GM12878 (cell line): ENCODE results near the gene BORCS6. TPM values are rescaled to one million over a fixed set of nuclear protein-coding genes. Genes with fewer than 3 reads are reported as not detected.

Experiments used
- ATAC-seq: fragments of 200-7000 bp; cut with Tn5 transposase; 3 replicates; pipeline ENCODE4 v1.9.1; 2020; ENCODE audit warnings: mild to moderate bottlenecking, moderate library complexity
- BruUV-seq: library from RNA; stranded (reverse); fragments of 400-500 nt; replicated peaks from 2 replicates; lab custom pipeline; 2021; lab: Mats Ljungman, UMichigan
- CTCF ChIA-PET: fragments of 300-600 bp; sonication (Branson Sonifier 250); formaldehyde crosslinking; extraction: SDS; loops from one replicate; lab custom pipeline; 2021; ENCODE audit warnings: inconsistent platforms; lab: Yijun Ruan, JAX
- POLR2A ChIA-PET: fragments of 350-600 bp; formaldehyde crosslinking; extraction: SDS; loops from one replicate; lab custom pipeline; 2021; ENCODE audit warnings: inconsistent platforms; lab: Charles Lee
- RAD21 ChIA-PET: fragments of 300-600 bp; sonication (Branson Sonifier 250); formaldehyde crosslinking; loops from one replicate; lab custom pipeline; 2023; ENCODE audit warnings: antibody characterized with exemption; ENCODE audit not compliant: unreplicated experiment; lab: Charles Lee
- SMC1A ChIA-PET: fragments of 300-600 bp; sonication (Branson Sonifier 250); formaldehyde crosslinking; loops from one replicate; lab custom pipeline; 2023; ENCODE audit not compliant: unreplicated experiment, uncharacterized antibody; lab: Charles Lee
- DNase-seq: peaks from one replicate; pipeline ENCODE4 v3.0.0-alpha.2; 2011; ENCODE audit warnings: low read depth, low spot score
- FAIRE-seq: peaks from 3 replicates; lab custom pipeline; 2011; peaks lifted over from hg19 to GRCh38; lab: Jason Lieb, UNC
- H2AFZ ChIP-seq: 2 replicates; pipeline ENCODE4 v1.6.0; 2011; ENCODE audit warnings: low read depth, low read length, control low read depth; ENCODE audit not compliant: control insufficient read depth
- H3K27ac ChIP-seq: 2 replicates; pipeline ENCODE4 v1.5.1; 2011; ENCODE audit warnings: control low read depth; ENCODE audit not compliant: control insufficient read depth, insufficient read depth
- H3K27me3 ChIP-seq, 2 experiments: replicated peaks in 1 of 2; 2 replicates each; pipeline versions ENCODE4 v1.6.0 to v1.6.1; 2011; ENCODE audit warnings: low read length in 1 of 2; ENCODE audit not compliant: control insufficient read depth in 2 of 2, insufficient read depth in 2 of 2
- H3K36me3 ChIP-seq, 2 experiments: 2 replicates each; pipeline ENCODE4 v1.5.1; 2011; ENCODE audit warnings: low read length in 1 of 2; ENCODE audit not compliant: control insufficient read depth in 2 of 2, insufficient read depth in 2 of 2
- H3K4me1 ChIP-seq: 2 replicates; pipeline ENCODE4 v1.6.1; 2011; ENCODE audit warnings: mild to moderate bottlenecking, low read length, moderate library complexity, mixed read lengths; ENCODE audit not compliant: control insufficient read depth, insufficient read depth
- H3K4me2 ChIP-seq: 2 replicates; pipeline ENCODE4 v1.6.0; 2011; ENCODE audit warnings: control low read depth; ENCODE audit not compliant: control insufficient read depth, insufficient read depth
- H3K4me3 ChIP-seq: fragments of 200-600 bp; sonication (generic); 2 replicates; pipeline ENCODE4 v1.5.1; 2016
- H3K79me2 ChIP-seq: 2 replicates; pipeline ENCODE4 v1.6.0; 2011; ENCODE audit warnings: low read length; ENCODE audit not compliant: control insufficient read depth, insufficient read depth
- H3K9ac ChIP-seq: 2 replicates; pipeline ENCODE4 v1.8.0; 2011; ENCODE audit warnings: low read length, control low read depth, mixed read lengths; ENCODE audit not compliant: control insufficient read depth, insufficient read depth
- H3K9me3 ChIP-seq: replicated peaks from 3 replicates; pipeline ENCODE4 v1.5.1; 2011; ENCODE audit warnings: mild to moderate bottlenecking, low read length; ENCODE audit not compliant: control insufficient read depth, insufficient read depth
- H4K20me1 ChIP-seq: 2 replicates; pipeline ENCODE4 v1.6.0; 2011; ENCODE audit not compliant: control insufficient read depth, insufficient read depth
- BACH1 ChIP-seq: fragments of 450-650 bp; IDR thresholded peaks from 2 replicates; pipeline ENCODE4 v1.6.1; 2017; ENCODE audit warnings: mild to moderate bottlenecking, borderline replicate concordance
- BCL11A ChIP-seq: IDR thresholded peaks from 2 replicates; pipeline ENCODE4 v1.6.1; 2011; ENCODE audit warnings: low read depth, low read length
- BHLHE40 ChIP-seq, 2 experiments: fragments of 450-650 bp in 1 of 2; IDR thresholded peaks; 2 replicates each; pipeline ENCODE4 v1.6.1; 2011 to 2017; ENCODE audit warnings: low read depth in 2 of 2, borderline replicate concordance in 1 of 2, improper control_type of control experiment in 1 of 2, low read length in 1 of 2, mild to moderate bottlenecking in 1 of 2
- CBX5 ChIP-seq: sonication (generic); IDR thresholded peaks from 2 replicates; pipeline ENCODE4 v1.6.1; 2016; ENCODE audit warnings: low read depth, moderate library complexity, mild to moderate bottlenecking, inconsistent platforms
- POU2F2 ChIP-seq: IDR thresholded peaks from 3 replicates; pipeline ENCODE4 v1.6.1; 2011; ENCODE audit warnings: low read depth, mild to moderate bottlenecking, low read length, borderline replicate concordance
- RBBP5 ChIP-seq: fragments of 200-600 bp; sonication (generic); conservative IDR thresholded peaks from 2 replicates; pipeline ENCODE4 v1.6.1; 2016
- SREBF1 ChIP-seq: IDR thresholded peaks from 2 replicates; pipeline ENCODE4 v1.6.1; 2012; ENCODE audit warnings: mild to moderate bottlenecking, low read length
- SREBF2 ChIP-seq: IDR thresholded peaks from 2 replicates; pipeline ENCODE4 v1.6.1; 2012; ENCODE audit warnings: mild to moderate bottlenecking, low read length
- SUPT20H ChIP-seq: IDR thresholded peaks from 2 replicates; pipeline ENCODE4 v1.6.1; 2011; ENCODE audit warnings: low read depth, mild to moderate bottlenecking, low read length, moderate library complexity, borderline replicate concordance; ENCODE audit not compliant: control insufficient read depth
- TCF12 ChIP-seq: IDR thresholded peaks from 2 replicates; pipeline ENCODE4 v1.6.1; 2011; ENCODE audit warnings: low read depth, mild to moderate bottlenecking, low read length
- ZBED1 ChIP-seq: IDR thresholded peaks from 2 replicates; pipeline ENCODE4 v1.6.1; 2016; ENCODE audit warnings: borderline replicate concordance
- ZNF207 ChIP-seq: fragments of 450-650 bp; IDR thresholded peaks from 2 replicates; pipeline ENCODE4 v1.6.1; 2014; ENCODE audit warnings: antibody characterized with exemption, mild to moderate bottlenecking, borderline replicate concordance
- ZNF274 ChIP-seq: IDR thresholded peaks from one replicate; pipeline ENCODE4 v1.8.0; 2011; ENCODE audit not compliant: insufficient read length, insufficient read depth
- WGBS: methylation state at CpG from one replicate; pipeline ENCODE4 v1.1.6; 2016; ENCODE audit warnings: low lambda C conversion rate; ENCODE audit not compliant: insufficient replicate concordance, insufficient coverage; ENCODE audit errors: missing lambda C conversion rate; 5-methylcytosine and 5-hydroxymethylcytosine counted together
- in situ Hi-C: fragments of 300-500 bp; cut with MboI; formaldehyde crosslinking; loops from 9 replicates; pipeline ENCODE4 v1.14.3; 2018; ENCODE audit warnings: mixed read lengths
- intact Hi-C: fragments of 100-400 bp; cut with micrococcal nuclease; formaldehyde crosslinking; loops from one replicate; pipeline ENCODE4 v1.14.2; 2022; ENCODE audit not compliant: unreplicated experiment
- polyA plus RNA-seq, 11 experiments: library from polyadenylated mRNA; depleted of rRNA in 4 of 11; unstranded in 6 of 11; stranded (reverse) in 5 of 11; fragments of >200 nt; fragmentation: Nextera tagmentation in 4 of 11; fragmentation: Illumina TruSeq in 1 of 11; extraction: Ambion mirVana in 4 of 11; extraction: Trizol in 1 of 11; gene quantifications; 1 replicate in 1 of 11; 2 replicates in 10 of 11; pipeline versions ENCODE4 v1.2.1 to v1.2.3, GENCODE V29; 2011 to 2016; ENCODE audit warnings: inconsistent platforms in 2 of 11, missing spikeins in 2 of 11, low read depth in 1 of 11
- total RNA-seq, 4 experiments: library from RNA; depleted of rRNA in 3 of 4; stranded (reverse); fragments of >200 nt in 3 of 4; fragmentation: Illumina TruSeq in 1 of 4; extraction: Trizol in 1 of 4; gene quantifications; 2 replicates each; pipeline versions ENCODE4 v1.2.1 to v1.2.3, GENCODE V29; 2013 to 2021
- TF ChIP-seq, protein P1 (sequence below): IDR thresholded peaks from 2 replicates; pipeline ENCODE4 v1.6.1; 2012; ENCODE audit warnings: low read depth, low read length, improper control_type of control experiment
- TF ChIP-seq, protein P2 (sequence below): IDR thresholded peaks from 2 replicates; pipeline ENCODE4 v1.6.1; 2011; ENCODE audit warnings: low read depth, mild to moderate bottlenecking, low read length, moderate library complexity, borderline replicate concordance; ENCODE audit errors: extremely low read depth
- TF ChIP-seq, protein P3 (sequence below), 3 experiments: IDR thresholded peaks in 2 of 3; conservative IDR thresholded peaks in 1 of 3; 2 replicates each; pipeline ENCODE4 v1.5.1; 2011; ENCODE audit warnings: low read depth in 3 of 3, low read length in 3 of 3, mild to moderate bottlenecking in 3 of 3, control low read depth in 2 of 3, moderate library complexity in 2 of 3, inconsistent platforms in 1 of 3, mixed read lengths in 1 of 3; ENCODE audit not compliant: control insufficient read depth in 2 of 3, insufficient read depth in 1 of 3; ENCODE audit errors: extremely low read depth in 1 of 3

BORCS6 gene
- total and polyA plus RNA-seq, 10 of the 15 experiments (the other 5 are each of a cell fraction or from before 2014, with no cell fraction given) = 0.37 to 14.1 (median 6.7) TPM

DNA sequence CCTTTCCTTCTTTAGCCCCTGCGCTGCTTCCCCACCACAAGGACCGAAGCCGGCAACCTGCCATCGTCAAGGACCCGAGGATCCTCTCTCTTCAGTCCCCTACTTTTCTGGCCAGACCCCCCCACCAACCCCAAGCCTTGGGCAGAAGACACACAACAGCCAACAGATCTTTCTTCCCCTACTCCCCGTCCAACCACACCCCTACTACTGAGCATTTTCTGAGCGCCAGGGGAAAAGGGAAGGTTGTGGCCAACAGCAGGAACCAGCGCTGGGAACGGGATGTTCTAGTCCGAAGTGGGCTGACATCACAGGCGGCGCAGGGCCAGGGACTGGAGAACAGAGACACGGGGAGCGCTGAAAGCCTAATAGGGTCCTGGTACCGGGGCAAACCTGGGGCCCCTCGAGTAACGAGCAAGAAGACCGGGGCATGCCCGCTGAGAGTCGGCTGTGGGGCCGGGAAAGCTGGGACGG lies 38.3 kb downstream of the BORCS6 start (continued):
- TF ChIP-seq POU2F2 = peak; percentile 10; the same call in 1 of the 3 replicates

DNA sequence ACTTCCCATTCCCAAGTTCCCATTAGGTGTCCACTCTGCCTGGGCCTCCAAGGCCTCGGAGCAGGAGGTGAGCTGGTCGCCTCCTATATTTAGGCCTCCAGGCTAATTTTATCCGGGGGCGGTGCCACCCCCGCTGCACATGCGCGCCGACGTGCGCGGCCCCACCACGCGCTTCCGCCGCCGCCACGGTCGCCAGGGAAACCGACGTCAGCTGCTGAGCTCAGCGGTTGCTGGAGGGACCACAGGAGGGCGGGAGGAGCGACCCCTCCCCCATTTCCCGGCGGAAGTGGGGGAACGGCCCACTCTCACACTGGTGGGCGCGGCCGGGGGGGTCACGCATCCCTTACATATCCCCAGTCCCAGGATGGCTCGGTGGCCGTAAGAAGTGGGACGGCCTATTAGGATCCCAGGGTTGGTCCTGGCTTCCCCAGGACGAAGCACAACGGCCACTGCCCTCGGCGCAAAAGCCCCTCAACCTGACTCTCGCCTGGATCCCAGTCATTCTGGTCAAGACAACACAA lies 38.8 kb downstream of the BORCS6 start:
- 1% methylated on average over 37 of the region's 38 CpGs for whole genome bisulfite sequencing
- in situ Hi-C loops (no loop called here), intact Hi-C loops (loop anchor here (1.0 kb wide), 1 partner anchor 12 kb away; no protein-coding TSS in a partner anchor)
- RAD21 ChIA-PET = interaction anchor here (0.9 to 1.4 kb wide), 7 partner anchors 11 to 74 kb away, joined by 3 to 6 read pairs (median 4); partner anchors contain the start of genes BORCS6 and HES7
- Histone ChIP-seq H2AFZ (peak overlapping the region; percentile 51), H3K27ac (peak overlapping the region; percentile 89), H3K4me2 (peak overlapping the region; percentile 97), H4K20me1 (no peaks in the 10 kb centered on the region; the same call in 1 of the 2 replicates), H3K9me3 (no peaks in the 10 kb centered on the region), H3K27me3 (no peaks in the 10 kb centered on the region), H3K36me3 (peaks cover 9 to 14% of the 10 kb centered on the region in 2 experiments), H3K79me2 (peaks cover 21% of the 10 kb centered on the region), H3K4me1 (peaks cover 19% of the 10 kb centered on the region), H3K9ac (peak overlapping the region; percentile 85), H3K4me3 (peak overlapping the region; percentile 89)
- peak; percentile 75 for ATAC-seq
- CTCF ChIA-PET = interaction anchor here (0.6 to 3.4 kb wide), 8 partner anchors 10 to 150 kb away, joined by 3 to 29 read pairs (median 4); no protein-coding TSS in a partner anchor
- BruUV-seq = TSS peak; percentile 18
- POLR2A ChIA-PET = interaction anchor here (0.5 to 3.8 kb wide), 13 partner anchors 12 to 210 kb away, joined by 3 to 29 read pairs (median 4); partner anchors contain the start of genes HES7 and SLC25A35
- SMC1A ChIA-PET = interaction anchor here (0.6 to 1.8 kb wide), 10 partner anchors 10 to 599 kb away, joined by 3 to 13 read pairs (median 3); partner anchors contain the start of gene HES7
- peak; percentile 86 for FAIRE-seq
- no peak for DNase-seq
- TF ChIP-seq ZNF274 = no peak
- TF ChIP-seq ZBED1 = no peak
- TF ChIP-seq, protein P1, sequence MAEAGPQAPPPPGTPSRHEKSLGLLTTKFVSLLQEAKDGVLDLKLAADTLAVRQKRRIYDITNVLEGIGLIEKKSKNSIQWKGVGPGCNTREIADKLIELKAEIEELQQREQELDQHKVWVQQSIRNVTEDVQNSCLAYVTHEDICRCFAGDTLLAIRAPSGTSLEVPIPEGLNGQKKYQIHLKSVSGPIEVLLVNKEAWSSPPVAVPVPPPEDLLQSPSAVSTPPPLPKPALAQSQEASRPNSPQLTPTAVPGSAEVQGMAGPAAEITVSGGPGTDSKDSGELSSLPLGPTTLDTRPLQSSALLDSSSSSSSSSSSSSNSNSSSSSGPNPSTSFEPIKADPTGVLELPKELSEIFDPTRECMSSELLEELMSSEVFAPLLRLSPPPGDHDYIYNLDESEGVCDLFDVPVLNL = no peak
- TF ChIP-seq BCL11A = no peak
- TF ChIP-seq RBBP5 = no peak
- peak; percentile 39; the same call in 1 of the 2 replicates for TF ChIP-seq ZNF207
- TF ChIP-seq, protein P2, sequence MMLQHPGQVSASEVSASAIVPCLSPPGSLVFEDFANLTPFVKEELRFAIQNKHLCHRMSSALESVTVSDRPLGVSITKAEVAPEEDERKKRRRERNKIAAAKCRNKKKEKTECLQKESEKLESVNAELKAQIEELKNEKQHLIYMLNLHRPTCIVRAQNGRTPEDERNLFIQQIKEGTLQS = peak; percentile 2; the same call in 1 of the 2 replicates
- peak; percentile 85 to 93 for TF ChIP-seq BHLHE40 (IDR thresholded peaks at IDR 0.05; ENCODE audit: borderline replicate concordance in 1 of 2, low read depth in 2 of 2, low read length in 1 of 2)
- TF ChIP-seq BACH1 = no peak; the same call in 1 of the 2 replicates
- peak; percentile 63 for TF ChIP-seq TCF12
- TF ChIP-seq, protein P3, sequence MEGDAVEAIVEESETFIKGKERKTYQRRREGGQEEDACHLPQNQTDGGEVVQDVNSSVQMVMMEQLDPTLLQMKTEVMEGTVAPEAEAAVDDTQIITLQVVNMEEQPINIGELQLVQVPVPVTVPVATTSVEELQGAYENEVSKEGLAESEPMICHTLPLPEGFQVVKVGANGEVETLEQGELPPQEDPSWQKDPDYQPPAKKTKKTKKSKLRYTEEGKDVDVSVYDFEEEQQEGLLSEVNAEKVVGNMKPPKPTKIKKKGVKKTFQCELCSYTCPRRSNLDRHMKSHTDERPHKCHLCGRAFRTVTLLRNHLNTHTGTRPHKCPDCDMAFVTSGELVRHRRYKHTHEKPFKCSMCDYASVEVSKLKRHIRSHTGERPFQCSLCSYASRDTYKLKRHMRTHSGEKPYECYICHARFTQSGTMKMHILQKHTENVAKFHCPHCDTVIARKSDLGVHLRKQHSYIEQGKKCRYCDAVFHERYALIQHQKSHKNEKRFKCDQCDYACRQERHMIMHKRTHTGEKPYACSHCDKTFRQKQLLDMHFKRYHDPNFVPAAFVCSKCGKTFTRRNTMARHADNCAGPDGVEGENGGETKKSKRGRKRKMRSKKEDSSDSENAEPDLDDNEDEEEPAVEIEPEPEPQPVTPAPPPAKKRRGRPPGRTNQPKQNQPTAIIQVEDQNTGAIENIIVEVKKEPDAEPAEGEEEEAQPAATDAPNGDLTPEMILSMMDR (IDR thresholded peaks at IDR 0.05 in 2 of 3, conservative IDR thresholded peaks at IDR 0.05 in 1 of 3; ENCODE audit: control insufficient read depth in 2 of 3, extremely low read depth in 1 of 3, insufficient read depth in 1 of 3, low read depth in 3 of 3, low read length in 3 of 3) = no peak
- TF ChIP-seq SREBF1 = 0 out of 2 replicates have a peak, but pooled peaks have one; percentile 27
- TF ChIP-seq CBX5 = no peak
- TF ChIP-seq SUPT20H = no peak
- no peak for TF ChIP-seq SREBF2
